K562 (cell line): ENCODE data around the gene PSMB7. TPM values are rescaled to one million over a fixed set of nuclear protein-coding genes. Genes with fewer than 3 reads are reported as not detected.

Experiments
- CBX1 ChIP-seq: sonication (generic); IDR thresholded peaks from 2 replicates; pipeline ENCODE4 v1.6.1; 2016; ENCODE audit warnings: antibody characterized with exemption, low read depth, mild to moderate bottlenecking
- CC2D1A ChIP-seq: fragments of 450-650 bp; IDR thresholded peaks from 2 replicates; pipeline ENCODE4 v1.6.1; 2017; ENCODE audit warnings: mild to moderate bottlenecking
- GTF2F1 ChIP-seq: IDR thresholded peaks from 2 replicates; pipeline ENCODE4 v1.6.1; 2011; ENCODE audit warnings: low read depth, low read length, improper control_type of control experiment
- HDAC1 ChIP-seq, 2 experiments: fragments of 450-650 bp; IDR thresholded peaks; 2 replicates each; pipeline ENCODE4 v1.6.1; 2016 to 2017; ENCODE audit warnings: inconsistent platforms in 1 of 2, mild to moderate bottlenecking in 1 of 2, moderate library complexity in 1 of 2
- HMG20A ChIP-seq: fragments of 450-650 bp; formaldehyde crosslinking; conservative IDR thresholded peaks from 2 replicates; pipeline ENCODE4 v1.4.0; 2020; ENCODE audit warnings: mild to moderate bottlenecking, mixed read lengths
- KLF6 ChIP-seq: fragments of 250-450 bp; sonication (Bioruptor Pico); IDR thresholded peaks from 2 replicates; pipeline ENCODE4 v1.4.0; 2020; ENCODE audit warnings: mild to moderate bottlenecking, moderate library complexity, borderline replicate concordance
- PML ChIP-seq: IDR thresholded peaks from 2 replicates; pipeline ENCODE4 v1.6.1; 2012; ENCODE audit warnings: low read length, inconsistent platforms
- RBM34 ChIP-seq: fragments of 200-400 bp; formaldehyde crosslinking; IDR thresholded peaks from 2 replicates; pipeline ENCODE4 v1.6.1; 2018; ENCODE audit warnings: low read length, borderline replicate concordance; ENCODE audit not compliant: insufficient read depth
- SNIP1 ChIP-seq: fragments of 450-650 bp; IDR thresholded peaks from 2 replicates; pipeline ENCODE4 v1.7.1; 2017; ENCODE audit warnings: low read depth, mild to moderate bottlenecking
- ZKSCAN1 ChIP-seq: fragments of 150-350 bp; IDR thresholded peaks from 2 replicates; pipeline ENCODE4 v1.6.1; 2016; ENCODE audit warnings: low read depth, low read length
- ZNF24 ChIP-seq: fragments of 450-650 bp; IDR thresholded peaks from 2 replicates; pipeline ENCODE4 v1.6.1; 2016
- ZNF707 ChIP-seq: fragments of 250-450 bp; sonication (Bioruptor Pico); conservative IDR thresholded peaks from 2 replicates; pipeline ENCODE4 v1.8.0; 2022; ENCODE audit warnings: inconsistent platforms, mild to moderate bottlenecking, moderate library complexity
- polyA plus RNA-seq, 8 experiments: library from polyadenylated mRNA; depleted of rRNA in 4 of 8; stranded (reverse) in 5 of 8; unstranded in 3 of 8; fragments of >200 nt; fragmentation: Nextera tagmentation in 2 of 8; fragmentation: Illumina TruSeq in 1 of 8; extraction: Ambion mirVana in 2 of 8; extraction: Trizol in 1 of 8; gene quantifications; 2 replicates each; pipeline versions ENCODE4 v1.2.1 to v1.2.3, GENCODE V29; 2011 to 2014; ENCODE audit warnings: inconsistent platforms in 1 of 8, missing spikeins in 1 of 8
- total RNA-seq, 7 experiments: library from RNA; depleted of rRNA in 6 of 7; stranded (reverse); fragments of >200 nt in 6 of 7; fragmentation: Illumina TruSeq in 2 of 7; extraction: Trizol in 2 of 7; gene quantifications; 2 replicates each; pipeline versions ENCODE4 v1.2.1 to v1.2.3, GENCODE V29; 2011 to 2021; ENCODE audit warnings: low replicate concordance in 1 of 7
- TF ChIP-seq, protein P1 (sequence below): fragments of 450-650 bp; IDR thresholded peaks from 2 replicates; pipeline ENCODE4 v1.6.1; 2017; ENCODE audit warnings: antibody characterized with exemption
- TF ChIP-seq, protein P2 (sequence below): fragments of 450-650 bp; formaldehyde crosslinking; IDR thresholded peaks from 2 replicates; pipeline ENCODE4 v1.4.0; 2022; ENCODE audit warnings: missing genetic modification characterization
- TF ChIP-seq, protein P3 (sequence below), 2 experiments: fragments of 450-650 bp; formaldehyde crosslinking in 1 of 2; IDR thresholded peaks; 2 replicates each; pipeline versions ENCODE4 v1.4.0 to v1.6.1; 2014 to 2020; ENCODE audit warnings: mild to moderate bottlenecking in 2 of 2, borderline replicate concordance in 1 of 2, low read depth in 1 of 2
- TF ChIP-seq, protein P4 (sequence below): sonication (generic); formaldehyde crosslinking; IDR thresholded peaks from 2 replicates; pipeline ENCODE4 v1.8.0; 2022; ENCODE audit warnings: mild to moderate bottlenecking, missing genetic modification reagents

The PSMB7 gene
- total and polyA plus RNA-seq, 9 of the 15 experiments (the other 6 are each of a cell fraction or from before 2014, with no cell fraction given): 321 to 978 (median 407) TPM

DNA sequence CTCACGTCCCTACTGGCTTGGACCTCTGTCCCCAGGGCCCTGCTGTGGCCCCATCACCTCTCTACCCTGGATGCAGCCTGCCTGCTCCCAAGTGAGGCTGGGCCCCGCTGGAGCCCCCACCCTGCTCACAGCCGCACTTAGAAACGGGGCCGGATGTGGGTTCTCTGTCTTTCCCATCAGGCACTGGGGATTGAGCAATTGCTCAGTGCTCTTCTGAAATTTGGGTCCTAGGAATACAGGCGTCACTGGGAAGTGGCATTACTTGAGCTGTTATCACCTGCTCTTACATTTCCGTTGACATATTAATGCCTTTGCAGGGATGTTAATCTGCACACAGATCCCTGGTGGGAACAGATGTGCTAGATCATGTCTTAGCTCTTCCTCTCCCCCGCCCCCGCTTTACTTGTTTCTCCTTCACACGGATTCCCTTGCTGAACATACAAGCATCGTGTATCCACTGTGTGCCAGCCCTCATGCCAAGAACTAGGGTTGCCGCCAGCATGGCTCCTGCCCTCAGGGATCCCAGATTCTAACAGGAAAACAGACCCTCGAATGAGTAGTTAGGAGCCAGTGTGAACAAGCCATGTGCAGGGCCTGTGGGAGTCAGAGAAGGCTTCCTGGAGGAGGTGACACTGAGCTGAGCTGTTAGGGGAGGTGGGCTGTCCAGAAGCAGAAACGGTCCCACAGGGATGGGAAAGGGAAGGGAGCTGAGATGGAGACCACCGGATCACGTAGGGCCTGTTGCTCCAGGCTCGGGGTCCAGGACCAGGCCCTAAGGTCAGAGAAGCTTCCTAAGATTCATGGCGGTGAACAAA lies 92.4 kb downstream of the PSMB7 start (continued):
- TF ChIP-seq, protein P1, sequence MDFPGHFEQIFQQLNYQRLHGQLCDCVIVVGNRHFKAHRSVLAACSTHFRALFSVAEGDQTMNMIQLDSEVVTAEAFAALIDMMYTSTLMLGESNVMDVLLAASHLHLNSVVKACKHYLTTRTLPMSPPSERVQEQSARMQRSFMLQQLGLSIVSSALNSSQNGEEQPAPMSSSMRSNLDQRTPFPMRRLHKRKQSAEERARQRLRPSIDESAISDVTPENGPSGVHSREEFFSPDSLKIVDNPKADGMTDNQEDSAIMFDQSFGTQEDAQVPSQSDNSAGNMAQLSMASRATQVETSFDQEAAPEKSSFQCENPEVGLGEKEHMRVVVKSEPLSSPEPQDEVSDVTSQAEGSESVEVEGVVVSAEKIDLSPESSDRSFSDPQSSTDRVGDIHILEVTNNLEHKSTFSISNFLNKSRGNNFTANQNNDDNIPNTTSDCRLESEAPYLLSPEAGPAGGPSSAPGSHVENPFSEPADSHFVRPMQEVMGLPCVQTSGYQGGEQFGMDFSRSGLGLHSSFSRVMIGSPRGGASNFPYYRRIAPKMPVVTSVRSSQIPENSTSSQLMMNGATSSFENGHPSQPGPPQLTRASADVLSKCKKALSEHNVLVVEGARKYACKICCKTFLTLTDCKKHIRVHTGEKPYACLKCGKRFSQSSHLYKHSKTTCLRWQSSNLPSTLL: no peak
- no peak for TF ChIP-seq ZKSCAN1
- TF ChIP-seq SNIP1: no peak
- TF ChIP-seq, protein P2, sequence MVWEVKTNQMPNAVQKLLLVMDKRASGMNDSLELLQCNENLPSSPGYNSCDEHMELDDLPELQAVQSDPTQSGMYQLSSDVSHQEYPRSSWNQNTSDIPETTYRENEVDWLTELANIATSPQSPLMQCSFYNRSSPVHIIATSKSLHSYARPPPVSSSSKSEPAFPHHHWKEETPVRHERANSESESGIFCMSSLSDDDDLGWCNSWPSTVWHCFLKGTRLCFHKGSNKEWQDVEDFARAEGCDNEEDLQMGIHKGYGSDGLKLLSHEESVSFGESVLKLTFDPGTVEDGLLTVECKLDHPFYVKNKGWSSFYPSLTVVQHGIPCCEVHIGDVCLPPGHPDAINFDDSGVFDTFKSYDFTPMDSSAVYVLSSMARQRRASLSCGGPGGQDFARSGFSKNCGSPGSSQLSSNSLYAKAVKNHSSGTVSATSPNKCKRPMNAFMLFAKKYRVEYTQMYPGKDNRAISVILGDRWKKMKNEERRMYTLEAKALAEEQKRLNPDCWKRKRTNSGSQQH: no peak
- no peak for TF ChIP-seq KLF6 (CRISPR knock-in tag)
- TF ChIP-seq GTF2F1: no peak
- TF ChIP-seq ZNF24: no peak
- no peak for TF ChIP-seq CC2D1A
- peak; percentile 34; the same call in 1 of the 2 replicates for TF ChIP-seq PML
- TF ChIP-seq RBM34: no peak
- TF ChIP-seq HDAC1 (IDR thresholded peaks at IDR 0.05): no peak
- no peak for TF ChIP-seq HMG20A
- TF ChIP-seq, protein P3, sequence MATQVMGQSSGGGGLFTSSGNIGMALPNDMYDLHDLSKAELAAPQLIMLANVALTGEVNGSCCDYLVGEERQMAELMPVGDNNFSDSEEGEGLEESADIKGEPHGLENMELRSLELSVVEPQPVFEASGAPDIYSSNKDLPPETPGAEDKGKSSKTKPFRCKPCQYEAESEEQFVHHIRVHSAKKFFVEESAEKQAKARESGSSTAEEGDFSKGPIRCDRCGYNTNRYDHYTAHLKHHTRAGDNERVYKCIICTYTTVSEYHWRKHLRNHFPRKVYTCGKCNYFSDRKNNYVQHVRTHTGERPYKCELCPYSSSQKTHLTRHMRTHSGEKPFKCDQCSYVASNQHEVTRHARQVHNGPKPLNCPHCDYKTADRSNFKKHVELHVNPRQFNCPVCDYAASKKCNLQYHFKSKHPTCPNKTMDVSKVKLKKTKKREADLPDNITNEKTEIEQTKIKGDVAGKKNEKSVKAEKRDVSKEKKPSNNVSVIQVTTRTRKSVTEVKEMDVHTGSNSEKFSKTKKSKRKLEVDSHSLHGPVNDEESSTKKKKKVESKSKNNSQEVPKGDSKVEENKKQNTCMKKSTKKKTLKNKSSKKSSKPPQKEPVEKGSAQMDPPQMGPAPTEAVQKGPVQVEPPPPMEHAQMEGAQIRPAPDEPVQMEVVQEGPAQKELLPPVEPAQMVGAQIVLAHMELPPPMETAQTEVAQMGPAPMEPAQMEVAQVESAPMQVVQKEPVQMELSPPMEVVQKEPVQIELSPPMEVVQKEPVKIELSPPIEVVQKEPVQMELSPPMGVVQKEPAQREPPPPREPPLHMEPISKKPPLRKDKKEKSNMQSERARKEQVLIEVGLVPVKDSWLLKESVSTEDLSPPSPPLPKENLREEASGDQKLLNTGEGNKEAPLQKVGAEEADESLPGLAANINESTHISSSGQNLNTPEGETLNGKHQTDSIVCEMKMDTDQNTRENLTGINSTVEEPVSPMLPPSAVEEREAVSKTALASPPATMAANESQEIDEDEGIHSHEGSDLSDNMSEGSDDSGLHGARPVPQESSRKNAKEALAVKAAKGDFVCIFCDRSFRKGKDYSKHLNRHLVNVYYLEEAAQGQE (IDR thresholded peaks at IDR 0.05; ENCODE audit: borderline replicate concordance): no peak
- TF ChIP-seq, protein P3 (CRISPR knock-in tag; IDR thresholded peaks at IDR 0.05; ENCODE audit: low read depth): no peak
- TF ChIP-seq, protein P4, sequence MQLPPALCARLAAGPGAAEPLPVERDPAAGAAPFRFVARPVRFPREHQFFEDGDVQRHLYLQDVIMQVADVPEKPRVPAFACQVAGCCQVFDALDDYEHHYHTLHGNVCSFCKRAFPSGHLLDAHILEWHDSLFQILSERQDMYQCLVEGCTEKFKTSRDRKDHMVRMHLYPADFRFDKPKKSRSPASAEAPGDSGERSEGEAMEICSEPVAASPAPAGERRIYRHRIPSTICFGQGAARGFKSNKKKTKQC (CRISPR knock-in tag): 0 out of 2 replicates have a peak, but pooled peaks have one; percentile 39
- TF ChIP-seq CBX1: no peak
- no peak for TF ChIP-seq ZNF707 (CRISPR knock-in tag)
